Placental epithelial cell (primary cell): ENCODE results near the gene EMILIN3. TPM values are rescaled to one million over a fixed set of nuclear protein-coding genes. Genes with fewer than 3 reads are reported as not detected.

Experiments
- total RNA-seq: library from RNA; depleted of rRNA; stranded (reverse); fragments of >200 nt; gene quantifications from 2 replicates; pipeline ENCODE4 v1.2.3, GENCODE V29; 2012

Gene EMILIN3, protein sequence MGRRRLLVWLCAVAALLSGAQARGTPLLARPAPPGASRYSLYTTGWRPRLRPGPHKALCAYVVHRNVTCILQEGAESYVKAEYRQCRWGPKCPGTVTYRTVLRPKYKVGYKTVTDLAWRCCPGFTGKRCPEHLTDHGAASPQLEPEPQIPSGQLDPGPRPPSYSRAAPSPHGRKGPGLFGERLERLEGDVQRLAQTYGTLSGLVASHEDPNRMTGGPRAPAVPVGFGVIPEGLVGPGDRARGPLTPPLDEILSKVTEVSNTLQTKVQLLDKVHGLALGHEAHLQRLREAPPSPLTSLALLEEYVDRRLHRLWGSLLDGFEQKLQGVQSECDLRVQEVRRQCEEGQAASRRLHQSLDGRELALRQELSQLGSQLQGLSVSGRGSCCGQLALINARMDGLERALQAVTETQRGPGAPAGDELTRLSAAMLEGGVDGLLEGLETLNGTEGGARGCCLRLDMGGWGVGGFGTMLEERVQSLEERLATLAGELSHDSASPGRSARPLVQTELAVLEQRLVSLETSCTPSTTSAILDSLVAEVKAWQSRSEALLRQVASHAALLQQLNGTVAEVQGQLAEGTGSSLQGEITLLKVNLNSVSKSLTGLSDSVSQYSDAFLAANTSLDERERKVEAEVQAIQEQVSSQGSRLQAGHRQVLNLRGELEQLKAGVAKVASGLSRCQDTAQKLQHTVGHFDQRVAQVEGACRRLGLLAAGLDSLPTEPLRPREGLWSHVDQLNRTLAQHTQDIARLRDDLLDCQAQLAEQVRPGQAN
- total RNA-seq, result 0.39 TPM in 1 of 2 replicates, not detected in the other

DNA sequence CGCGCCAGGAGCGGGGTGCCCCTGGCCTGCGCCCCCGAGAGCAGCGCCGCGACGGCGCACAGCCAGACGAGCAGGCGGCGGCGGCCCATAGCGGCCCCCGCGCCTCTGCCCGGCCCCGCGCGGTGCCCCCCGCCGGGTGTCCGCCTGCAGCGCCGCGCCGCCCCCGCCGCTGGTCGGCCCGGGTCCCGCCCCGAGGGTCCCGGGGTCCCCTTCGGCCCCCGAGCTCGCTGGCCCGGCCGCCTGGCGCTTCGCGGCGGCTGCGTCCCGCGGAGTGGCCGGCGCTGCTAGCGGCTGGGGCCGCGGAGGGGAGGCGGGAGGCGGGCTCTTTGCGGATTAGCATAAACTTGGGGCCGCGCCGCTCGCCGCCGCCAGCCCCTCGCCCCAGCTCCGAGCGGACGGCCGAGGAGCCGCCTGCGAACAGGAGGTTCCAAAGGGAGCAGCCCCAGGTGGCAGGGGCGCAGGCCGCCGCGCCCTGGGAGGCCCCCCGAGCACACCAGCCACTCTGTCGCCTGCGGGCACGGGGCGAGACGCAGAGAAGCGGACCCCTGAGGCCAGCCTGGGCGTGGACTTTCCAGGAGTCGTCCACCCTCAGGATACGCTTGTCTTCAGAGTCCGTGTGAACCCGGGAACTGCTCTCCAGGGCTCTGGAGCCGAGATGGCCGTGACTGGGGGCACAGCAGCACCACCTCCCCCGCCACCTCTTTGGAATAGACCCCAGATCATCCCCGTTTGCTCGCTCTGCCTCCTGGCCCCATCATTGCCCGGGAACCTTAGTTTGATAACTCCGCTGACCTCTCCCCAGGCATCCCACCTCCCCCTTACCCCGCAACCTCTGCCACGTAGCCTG, at the start of gene EMILIN3:
Gene EMILIN3, minus strand, starts transcription at position 273 of the 847 bp plus-strand sequence. Its CDS starts 184 bp downstream, at position 89.

DNA sequence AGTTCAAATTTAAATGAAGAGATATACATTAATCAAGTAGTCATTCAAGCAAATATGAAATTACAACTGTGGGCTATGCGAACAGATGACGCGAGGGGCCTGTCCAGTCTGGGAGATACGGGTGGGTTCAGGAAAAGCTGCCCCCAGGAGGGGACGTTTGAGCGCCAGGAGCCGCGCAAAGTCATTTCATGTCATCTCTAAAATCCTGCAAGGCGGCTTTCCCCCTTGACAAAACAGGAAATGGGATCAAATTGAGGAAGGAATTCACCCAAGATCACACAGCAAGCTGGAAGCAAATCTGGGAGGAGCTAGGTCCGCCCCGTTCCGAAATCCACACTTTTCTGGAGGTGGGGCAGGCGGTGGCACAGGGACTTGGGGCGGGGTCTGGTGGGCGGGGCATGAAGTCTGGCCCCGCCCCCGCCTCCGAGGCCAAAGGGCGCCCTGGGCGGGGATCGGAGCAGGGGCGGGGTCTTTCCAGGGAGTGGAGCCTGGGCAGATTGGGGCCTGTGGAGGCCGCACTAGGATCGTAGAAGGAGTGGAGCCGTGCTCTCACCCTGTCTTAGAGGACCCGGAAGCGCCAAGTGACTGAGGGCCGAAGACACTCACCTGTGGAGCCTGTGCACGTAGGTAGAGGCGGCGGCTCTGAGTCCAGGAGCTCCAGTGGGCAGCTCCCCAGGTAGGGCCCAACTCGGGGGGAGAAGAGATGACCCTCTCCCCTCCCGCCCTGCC, 26.1 kb downstream of the EMILIN3 start, which contains the start of gene LPIN3:
Gene LPIN3, plus strand, starts transcription at position 495 of the 729 bp plus-strand sequence. CDS start 4,983 bp downstream, outside the sequence.

DNA sequence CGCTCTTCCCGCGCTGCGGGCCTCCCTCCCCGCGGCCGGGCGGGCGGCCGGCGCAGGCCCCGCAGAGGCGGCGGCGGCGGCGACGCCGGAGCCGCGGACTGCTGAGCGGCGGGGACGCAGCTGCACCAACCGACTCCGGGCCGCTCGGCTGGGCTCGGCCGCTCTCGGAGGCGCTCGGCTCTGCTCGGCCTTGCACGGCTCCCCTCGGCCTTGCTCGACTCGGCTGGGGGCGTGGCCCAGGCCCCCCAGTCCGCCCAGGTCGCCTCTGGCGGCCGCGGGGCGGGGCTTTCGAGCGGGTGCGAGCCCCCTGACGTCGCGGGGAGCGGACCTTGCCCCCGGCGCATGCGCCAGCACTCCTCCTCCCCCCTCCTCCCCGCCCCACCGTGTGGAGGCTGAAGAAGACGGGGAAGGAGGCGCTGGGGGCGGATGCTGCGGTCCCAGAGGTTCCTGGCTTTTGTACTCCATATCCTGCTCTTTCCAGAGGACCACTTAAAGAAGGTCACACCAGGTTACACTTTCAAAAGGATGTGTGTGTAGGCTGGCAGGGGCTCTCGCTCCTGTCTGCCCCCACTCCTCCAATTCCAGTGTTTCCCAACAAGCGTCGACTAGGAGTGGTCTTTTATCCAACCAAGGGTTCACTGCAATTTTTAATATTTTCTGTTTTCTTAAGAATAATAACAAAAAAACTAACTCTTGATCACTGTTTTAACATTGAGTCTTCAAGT, 48.9 kb downstream of the EMILIN3 start, which contains the start of gene ZHX3:
Gene ZHX3, minus strand, starts transcription at position 186 of the 725 bp plus-strand sequence. CDS start 112,815 bp downstream, outside the sequence.

Other genes starting within 250 kb of the EMILIN3 start
- 46.6 and 87.2 TPM in 2 replicates for gene PLCG1, start 229.3 kb downstream of the EMILIN3 start, total RNA-seq
- 19.6 and 50.0 TPM in 2 replicates for gene ZHX3, start 49.1 kb downstream of the EMILIN3 start, total RNA-seq
- gene LPIN3, start 26.0 kb downstream of the EMILIN3 start, total RNA-seq, result 15.6 and 21.2 TPM in 2 replicates